Muscle layer of colon (tissue), 2 donors: ENCODE measurements around the gene USF2.

Experiments used
- H3K27ac ChIP-seq: one replicate; pipeline ENCODE4 v1.7.0; 2013; ENCODE audit warnings: low read depth, mild to moderate bottlenecking, low read length, moderate library complexity
- H3K27me3 ChIP-seq, 2 donors: one replicate each; pipeline ENCODE4 v1.7.0; 2013; ENCODE audit warnings: low read length in 2 of 2, mild to moderate bottlenecking in 2 of 2; ENCODE audit not compliant: insufficient read depth in 2 of 2, control insufficient read depth in 1 of 2
- H3K36me3 ChIP-seq: one replicate; pipeline ENCODE4 v1.7.0; 2013; ENCODE audit warnings: mild to moderate bottlenecking, low read length; ENCODE audit not compliant: insufficient read depth
- H3K4me1 ChIP-seq: one replicate; pipeline ENCODE4 v1.7.0; 2013; ENCODE audit warnings: mild to moderate bottlenecking, low read length; ENCODE audit not compliant: insufficient read depth
- H3K4me3 ChIP-seq, 2 donors: one replicate each; pipeline ENCODE4 v1.7.0; 2013; ENCODE audit warnings: low read length in 2 of 2, low read depth in 1 of 2, mild to moderate bottlenecking in 1 of 2, moderate library complexity in 1 of 2
- H3K9ac ChIP-seq: one replicate; pipeline ENCODE4 v1.7.0; 2013; ENCODE audit warnings: low read length
- H3K9me3 ChIP-seq: one replicate; pipeline ENCODE4 v1.7.0; 2013; ENCODE audit warnings: mild to moderate bottlenecking, low read length
- donor health status: abdominal sarcoma.
- donor health status: Adenocarcinoma of cecum.

Gene USF2

DNA sequence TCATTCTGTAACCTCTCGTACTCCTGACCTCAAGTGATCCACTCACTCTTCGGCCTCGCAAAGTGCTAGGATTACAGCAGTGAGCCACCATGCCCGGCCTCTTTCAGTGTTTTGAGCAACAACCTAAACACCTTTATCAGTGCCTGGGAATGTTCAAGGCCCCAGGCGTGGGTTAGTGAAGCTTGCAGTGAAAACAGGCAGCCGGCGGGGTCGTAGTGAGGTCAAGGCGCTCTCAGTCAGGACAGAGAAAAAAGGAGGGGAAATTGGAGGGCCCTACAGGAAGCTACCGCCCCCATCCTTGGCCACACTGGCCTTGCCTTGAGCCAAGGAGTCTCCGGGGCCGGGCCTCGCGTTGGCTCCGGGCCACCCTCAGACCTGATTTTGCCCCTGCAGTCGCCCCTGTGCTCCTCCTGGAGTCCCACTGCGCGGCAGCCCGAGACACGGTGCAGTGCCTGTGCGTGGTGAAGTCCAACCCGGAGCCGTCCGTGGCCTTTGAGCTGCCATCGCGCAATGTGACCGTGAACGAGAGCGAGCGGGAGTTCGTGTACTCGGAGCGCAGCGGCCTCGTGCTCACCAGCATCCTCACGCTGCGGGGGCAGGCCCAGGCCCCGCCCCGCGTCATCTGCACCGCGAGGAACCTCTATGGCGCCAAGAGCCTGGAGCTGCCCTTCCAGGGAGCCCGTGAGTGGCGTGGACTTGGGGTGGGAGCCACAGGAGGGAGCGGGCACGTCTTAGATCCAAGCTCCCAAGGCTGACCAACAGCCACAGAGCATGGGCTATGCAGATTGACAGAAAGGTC lies 40.9 kb downstream of the USF2 start:
- peaks cover 0 to 5% of the 10 kb centered on the region in 2 donors for H3K27me3 ChIP-seq
- H3K4me3 ChIP-seq: no peak overlapping the region
- no peaks in the 10 kb centered on the region for H3K4me1 ChIP-seq
- H3K36me3 ChIP-seq: no peaks in the 10 kb centered on the region
- H3K27ac ChIP-seq: no peak overlapping the region
- H3K9ac ChIP-seq: no peak overlapping the region
- no peaks in the 10 kb centered on the region for H3K9me3 ChIP-seq

DNA sequence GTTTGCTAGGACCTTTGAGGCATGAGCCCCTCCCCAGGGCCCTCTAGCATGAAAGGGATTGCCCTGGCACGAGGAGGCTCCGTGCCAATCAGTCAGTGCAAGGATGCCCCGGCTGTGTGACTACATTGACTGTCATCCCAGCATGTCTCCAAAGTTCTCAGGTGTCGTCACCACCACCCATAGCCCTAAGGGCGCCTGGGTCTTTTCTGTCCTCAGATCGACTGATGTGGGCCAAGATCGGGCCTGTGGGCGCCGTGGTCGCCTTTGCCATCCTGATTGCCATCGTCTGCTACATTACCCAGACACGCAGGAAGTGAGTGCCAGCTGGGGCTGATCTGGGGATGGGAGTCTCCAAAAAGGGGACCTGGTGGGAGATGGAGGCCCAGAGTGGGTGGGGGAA lies 41.6 kb downstream of the USF2 start:
- H3K36me3 ChIP-seq: no peaks in the 10 kb centered on the region
- no peaks in the 10 kb centered on the region for H3K9me3 ChIP-seq
- no peaks in the 10 kb centered on the region for H3K4me1 ChIP-seq
- H3K9ac ChIP-seq: no peak overlapping the region
- no peak overlapping the region for H3K27ac ChIP-seq
- no peak overlapping the region for H3K4me3 ChIP-seq
- no peaks in the 10 kb centered on the region for H3K27me3 ChIP-seq

DNA sequence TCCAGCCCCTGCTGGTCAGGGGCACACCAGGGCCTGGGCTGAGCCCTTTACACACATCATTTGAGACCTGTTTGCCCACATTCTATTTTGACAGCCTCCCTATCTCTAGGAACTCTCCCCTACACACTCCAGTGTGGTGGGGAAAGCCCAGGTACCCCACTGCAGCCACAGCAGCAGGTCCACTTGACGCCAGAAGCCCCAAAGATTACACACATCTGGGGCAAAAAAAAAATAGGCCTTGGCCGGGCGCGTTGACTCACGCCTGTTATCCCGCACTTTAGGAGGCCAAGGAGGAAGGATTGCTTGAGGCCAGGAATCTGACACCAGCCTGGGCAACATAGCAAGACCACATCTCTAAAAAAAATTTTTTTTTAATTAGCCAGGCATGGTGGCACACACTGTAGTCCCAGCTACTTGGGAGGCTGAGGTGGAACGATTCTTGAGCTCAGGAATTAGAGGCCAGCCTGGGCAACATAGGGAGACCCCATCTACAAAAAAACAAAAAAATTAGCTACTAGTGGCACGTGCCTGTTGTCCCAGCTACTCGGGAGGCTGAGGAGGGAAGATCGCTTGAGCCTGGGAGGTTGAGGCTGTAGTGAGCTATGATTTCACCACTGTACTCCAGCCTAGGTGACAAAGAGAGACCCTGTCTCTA lies 42.2 kb downstream of the USF2 start:
- H3K27me3 ChIP-seq: no peaks in the 10 kb centered on the region
- H3K9me3 ChIP-seq: no peaks in the 10 kb centered on the region
- no peak overlapping the region for H3K9ac ChIP-seq
- H3K36me3 ChIP-seq: no peaks in the 10 kb centered on the region
- no peak overlapping the region for H3K4me3 ChIP-seq
- no peak overlapping the region for H3K27ac ChIP-seq
- no peaks in the 10 kb centered on the region for H3K4me1 ChIP-seq

DNA sequence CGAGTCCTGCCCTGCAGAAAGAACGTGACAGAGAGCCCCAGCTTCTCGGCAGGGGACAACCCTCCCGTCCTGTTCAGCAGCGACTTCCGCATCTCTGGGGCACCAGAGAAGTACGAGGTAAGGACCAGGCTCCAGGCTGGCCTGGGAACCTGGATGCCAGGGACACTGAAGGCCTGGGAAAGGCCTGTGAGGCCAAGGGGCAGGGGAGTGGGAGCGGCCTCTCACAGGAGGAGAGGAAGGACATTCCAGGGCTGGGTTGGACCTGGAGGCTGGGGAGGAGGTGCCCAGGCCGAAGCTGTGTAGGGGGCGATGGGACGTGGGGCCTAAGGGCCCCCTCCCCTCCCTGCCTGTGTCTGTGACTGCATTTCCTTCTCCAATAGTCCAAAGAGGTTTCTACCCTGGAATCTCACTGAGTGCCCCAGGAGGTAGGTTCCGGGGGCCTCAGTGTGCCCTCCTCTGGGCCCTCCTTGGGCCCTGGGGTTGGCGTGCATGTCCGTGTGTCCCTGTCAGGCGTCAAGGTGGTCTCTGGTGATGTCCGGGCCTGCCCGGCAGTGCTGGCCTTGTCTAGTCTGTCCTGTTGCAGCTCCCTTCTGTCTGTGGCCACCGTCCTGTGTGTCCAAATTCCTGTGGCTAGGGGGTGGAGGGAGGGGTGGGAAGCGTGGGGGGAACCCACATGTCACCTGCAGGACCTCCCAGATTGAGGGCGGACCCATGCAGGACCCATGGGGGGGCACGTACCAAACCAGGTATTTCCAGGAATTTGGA lies 43.3 kb downstream of the USF2 start:
- H3K27me3 ChIP-seq: no peaks in the 10 kb centered on the region
- no peaks in the 10 kb centered on the region for H3K4me1 ChIP-seq
- H3K4me3 ChIP-seq: no peak overlapping the region
- H3K9ac ChIP-seq: no peak overlapping the region
- H3K27ac ChIP-seq: no peak overlapping the region
- no peaks in the 10 kb centered on the region for H3K9me3 ChIP-seq
- H3K36me3 ChIP-seq: no peaks in the 10 kb centered on the region

DNA sequence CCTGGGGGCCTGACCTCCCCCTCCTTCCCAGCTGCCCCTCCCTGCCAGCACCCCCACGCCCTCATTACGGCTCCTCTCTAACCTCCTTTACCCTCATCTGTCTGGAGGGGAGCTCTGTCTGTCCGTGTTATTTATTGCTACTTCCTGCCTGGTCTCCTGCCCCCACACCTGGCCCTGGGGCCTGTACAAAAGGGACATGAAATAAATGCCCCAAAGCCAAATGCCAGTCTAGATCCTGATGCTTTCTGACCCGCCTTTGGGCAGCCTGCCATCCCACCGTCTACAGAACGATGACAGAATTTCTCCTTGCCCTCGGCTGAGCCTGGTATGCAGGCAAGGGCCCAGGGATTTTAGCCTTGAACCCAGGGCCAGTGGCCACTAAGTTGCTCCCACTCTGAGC lies 44.8 kb downstream of the USF2 start:
- H3K4me1 ChIP-seq: no peaks in the 10 kb centered on the region
- H3K9ac ChIP-seq: no peak overlapping the region
- H3K9me3 ChIP-seq: no peaks in the 10 kb centered on the region
- H3K27ac ChIP-seq: no peak overlapping the region
- H3K4me3 ChIP-seq: no peak overlapping the region
- H3K27me3 ChIP-seq: no peaks in the 10 kb centered on the region
- H3K36me3 ChIP-seq: no peaks in the 10 kb centered on the region

DNA sequence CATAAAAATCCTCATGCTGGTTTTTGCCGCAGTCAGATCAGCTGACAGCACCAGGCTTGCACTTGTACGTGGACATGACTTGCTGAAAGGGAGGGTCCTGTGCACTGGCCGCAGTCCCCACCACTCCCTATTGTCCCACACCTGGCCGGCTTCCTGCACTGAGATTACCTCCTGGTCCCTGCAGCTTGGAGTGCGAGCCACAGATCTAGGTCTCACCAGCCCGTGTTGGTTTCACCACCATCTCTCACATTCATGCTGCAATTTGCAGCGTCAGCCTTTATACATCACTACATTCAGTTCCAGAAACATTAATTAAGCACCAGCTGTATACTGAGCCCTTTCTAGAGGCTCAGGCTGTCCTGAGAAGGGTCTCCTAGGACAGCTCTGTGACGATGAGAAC lies 45.3 kb downstream of the USF2 start:
- Histone ChIP-seq H3K27ac (no peak overlapping the region), H3K9me3 (no peaks in the 10 kb centered on the region), H3K9ac (no peak overlapping the region), H3K36me3 (no peaks in the 10 kb centered on the region), H3K4me1 (no peaks in the 10 kb centered on the region), H3K27me3 (no peaks in the 10 kb centered on the region), H3K4me3 (no peak overlapping the region)

DNA sequence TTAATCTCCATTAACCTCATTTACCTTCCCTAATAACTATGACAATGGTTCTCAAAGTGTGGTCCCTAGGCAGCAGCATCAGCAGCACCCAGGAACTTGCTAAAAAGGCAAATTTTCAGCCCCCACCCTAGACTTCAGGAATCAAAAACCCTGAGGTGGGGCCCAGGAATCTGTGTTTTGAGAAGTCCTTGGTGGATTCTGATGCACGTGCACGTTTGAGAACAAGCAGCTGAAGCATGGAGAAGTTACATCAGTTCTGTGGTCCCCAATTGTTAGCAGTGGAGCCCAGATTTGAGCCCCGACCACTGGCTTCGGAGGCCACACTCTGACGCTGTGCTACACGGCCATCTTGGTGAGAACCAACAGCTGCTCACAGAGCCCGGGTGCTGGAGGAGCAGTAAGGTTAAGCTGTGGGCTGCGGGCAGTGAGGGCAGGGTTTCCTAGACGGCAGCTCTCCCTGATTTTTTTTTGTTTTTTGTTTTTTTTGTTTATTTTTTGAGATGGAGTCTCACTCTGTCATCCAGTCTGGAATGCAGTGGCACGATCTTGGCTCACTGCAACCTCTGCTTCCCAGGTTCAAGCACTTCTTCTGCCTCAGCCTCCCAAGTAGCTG lies 46.2 kb downstream of the USF2 start:
- H3K4me1 ChIP-seq: no peaks in the 10 kb centered on the region
- H3K9me3 ChIP-seq: no peaks in the 10 kb centered on the region
- H3K27me3 ChIP-seq: no peaks in the 10 kb centered on the region
- H3K27ac ChIP-seq: no peak overlapping the region
- H3K4me3 ChIP-seq: no peak overlapping the region
- no peak overlapping the region for H3K9ac ChIP-seq
- H3K36me3 ChIP-seq: no peaks in the 10 kb centered on the region

DNA sequence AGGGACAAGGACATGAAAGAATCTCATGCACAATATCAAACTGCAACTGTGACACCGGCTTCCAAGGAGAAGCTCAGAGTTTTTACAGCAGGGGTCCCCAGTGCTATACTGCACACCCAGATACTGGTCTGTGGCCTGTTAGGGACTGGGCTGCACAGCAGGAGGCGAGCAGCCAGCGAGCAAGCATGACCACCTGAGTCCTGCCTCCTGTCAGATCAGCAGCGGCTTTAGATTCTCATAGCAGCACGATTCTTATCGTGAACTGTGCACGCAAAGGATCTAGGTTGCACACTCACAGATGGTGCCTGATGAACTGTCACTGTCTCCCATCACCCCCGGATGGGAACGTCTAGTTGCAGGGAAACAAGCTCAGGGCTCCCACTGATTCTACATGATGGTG lies 47.1 kb downstream of the USF2 start:
- Histone ChIP-seq H3K9ac (no peak overlapping the region), H3K4me1 (no peaks in the 10 kb centered on the region), H3K36me3 (no peaks in the 10 kb centered on the region), H3K4me3 (no peak overlapping the region), H3K27ac (no peak overlapping the region), H3K27me3 (no peaks in the 10 kb centered on the region), H3K9me3 (no peaks in the 10 kb centered on the region)

DNA sequence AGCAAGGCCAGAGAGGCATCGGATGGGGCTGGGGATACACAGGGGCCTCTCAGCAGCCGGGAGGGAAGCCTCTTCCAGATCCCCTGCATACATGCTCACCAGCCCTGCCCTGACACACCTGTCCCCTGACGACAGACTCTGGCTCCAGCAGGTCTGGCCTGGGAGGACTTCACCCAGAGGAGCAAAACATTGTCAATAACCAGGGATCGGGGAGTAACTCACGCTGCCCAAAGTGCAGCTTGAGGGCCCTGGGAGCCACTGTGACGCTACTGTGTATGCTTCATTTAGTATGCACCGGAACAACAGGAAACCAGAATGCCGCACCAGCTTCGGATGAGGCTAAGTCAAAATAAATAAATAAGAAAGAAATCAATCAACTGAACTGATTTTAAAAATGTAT lies 47.8 kb downstream of the USF2 start:
- Histone ChIP-seq H3K27ac (no peak overlapping the region), H3K36me3 (no peaks in the 10 kb centered on the region), H3K9me3 (no peaks in the 10 kb centered on the region), H3K4me3 (no peak overlapping the region), H3K27me3 (no peaks in the 10 kb centered on the region), H3K4me1 (no peaks in the 10 kb centered on the region), H3K9ac (no peak overlapping the region)

DNA sequence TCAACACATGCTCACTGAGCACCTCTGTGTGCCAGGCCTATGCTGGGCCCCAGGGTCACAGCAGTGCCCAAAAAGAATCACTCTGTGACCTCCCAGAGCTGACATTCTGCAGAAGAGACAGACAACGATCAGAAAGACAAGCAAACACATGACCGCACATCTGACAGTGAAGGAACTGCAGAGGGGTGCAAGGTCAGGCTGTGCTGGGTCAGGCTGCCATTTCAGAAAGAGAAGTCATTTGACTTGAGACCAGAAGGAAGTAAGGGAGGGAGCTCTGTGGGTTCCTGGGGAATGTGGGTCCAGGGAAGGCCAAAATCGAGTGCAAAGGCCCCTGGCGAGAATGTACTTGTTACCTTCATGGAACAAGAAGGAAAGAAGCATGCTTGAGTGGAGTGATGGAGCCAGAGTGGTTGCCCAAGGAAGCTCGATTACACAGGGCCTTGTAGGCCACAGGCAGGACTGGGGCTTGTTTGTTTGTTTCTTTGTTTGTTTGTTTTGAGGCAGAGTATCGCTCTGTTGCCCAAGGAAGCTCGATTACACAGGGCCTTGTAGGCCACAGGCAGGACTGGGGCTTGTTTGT lies 48.8 kb downstream of the USF2 start:
- H3K9ac ChIP-seq: no peak overlapping the region
- H3K4me1 ChIP-seq: no peaks in the 10 kb centered on the region
- H3K9me3 ChIP-seq: peaks cover 4% of the 10 kb centered on the region
- no peaks in the 10 kb centered on the region for H3K27me3 ChIP-seq
- H3K27ac ChIP-seq: no peak overlapping the region
- no peaks in the 10 kb centered on the region for H3K36me3 ChIP-seq
- no peak overlapping the region for H3K4me3 ChIP-seq
